ENCODE data around the gene EGFL7.

The EGFL7 gene

GRCh38 chr9:136625101-136626065, 37.3 kb upstream of the EGFL7 start:
- DNase-seq: no peak

- DNase-seq: no peak
Measured at GRCh38 chr9:136626066-136626725, 36.5 kb upstream of the EGFL7 start.

DNA sequence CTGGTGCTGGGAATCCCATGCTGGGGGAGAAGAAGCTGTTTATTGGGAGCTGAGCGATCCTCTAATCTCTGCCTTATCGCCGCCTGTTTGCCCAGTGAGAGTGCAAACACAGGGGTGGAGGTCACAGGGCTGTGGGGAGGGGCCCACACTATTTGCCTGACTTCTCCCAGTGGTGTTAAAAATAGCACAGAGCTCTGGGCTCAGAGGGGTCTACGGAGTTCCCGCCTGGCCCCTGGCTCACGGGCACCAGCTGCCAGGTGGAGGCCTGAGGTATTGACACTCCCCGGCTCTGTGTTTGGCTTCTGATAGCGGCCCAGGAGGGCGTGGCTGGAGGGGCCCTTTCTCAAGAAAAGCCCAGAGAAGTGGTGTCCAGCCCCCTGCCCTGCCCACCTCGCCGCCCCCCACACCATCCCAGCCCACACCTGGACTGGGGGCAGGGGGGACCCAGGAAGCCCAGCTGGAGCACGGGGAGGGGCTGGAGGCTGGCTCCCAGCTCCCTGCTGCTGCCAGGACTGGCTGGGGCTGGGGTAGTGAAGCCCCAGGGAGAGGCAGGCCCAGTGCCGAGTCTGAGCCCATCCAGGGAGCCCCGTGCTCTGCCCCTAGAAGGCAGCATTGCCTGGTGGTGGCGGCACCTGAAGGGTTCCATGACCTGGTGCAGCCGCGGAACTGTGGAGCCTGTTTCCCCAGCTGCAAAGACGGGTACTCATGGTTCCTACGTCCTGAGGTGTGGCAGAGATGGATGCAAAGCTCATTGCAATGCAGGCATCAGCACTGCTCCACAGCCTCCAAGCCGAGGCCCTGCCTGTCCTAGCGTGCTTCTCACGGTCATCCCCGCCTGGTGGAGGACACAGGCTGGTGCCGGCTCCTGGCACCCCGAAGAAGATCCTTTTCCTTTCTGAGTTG, 35.7 kb upstream of the EGFL7 start:
- DNase-seq: no peak

DNA sequence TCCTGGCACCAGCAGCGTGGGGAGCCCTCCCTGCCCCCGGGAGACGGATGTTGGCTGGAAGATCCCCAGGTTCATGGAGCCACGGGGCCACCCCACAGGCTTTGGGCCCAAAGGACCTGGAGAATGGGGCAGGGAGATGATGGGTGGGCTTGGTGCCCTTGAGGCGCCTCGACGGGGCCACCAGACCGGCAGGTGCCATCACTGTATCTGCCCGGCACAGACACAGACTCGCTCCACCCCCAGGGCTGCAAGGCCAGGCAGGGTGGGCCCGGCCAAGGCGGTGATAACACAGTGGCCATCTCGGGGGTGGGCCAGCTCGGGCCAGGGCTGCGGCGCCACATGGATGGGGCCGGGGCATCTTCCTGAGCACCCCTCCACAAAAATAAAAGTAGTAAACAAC, 35.0 kb upstream of the EGFL7 start:
- no peak for DNase-seq

GRCh38 chr9:136628268-136628667, 34.4 kb upstream of the EGFL7 start:
- no peak for DNase-seq

GRCh38 chr9:136629001-136629878, 33.5 kb upstream of the EGFL7 start:
- DNase-seq: no peak

GRCh38 chr9:136629879-136630661, 32.6 kb upstream of the EGFL7 start:
- DNase-seq: peak; percentile 60 to 74

GRCh38 chr9:136630662-136630992, 32.1 kb upstream of the EGFL7 start:
- no peak for DNase-seq

DNA sequence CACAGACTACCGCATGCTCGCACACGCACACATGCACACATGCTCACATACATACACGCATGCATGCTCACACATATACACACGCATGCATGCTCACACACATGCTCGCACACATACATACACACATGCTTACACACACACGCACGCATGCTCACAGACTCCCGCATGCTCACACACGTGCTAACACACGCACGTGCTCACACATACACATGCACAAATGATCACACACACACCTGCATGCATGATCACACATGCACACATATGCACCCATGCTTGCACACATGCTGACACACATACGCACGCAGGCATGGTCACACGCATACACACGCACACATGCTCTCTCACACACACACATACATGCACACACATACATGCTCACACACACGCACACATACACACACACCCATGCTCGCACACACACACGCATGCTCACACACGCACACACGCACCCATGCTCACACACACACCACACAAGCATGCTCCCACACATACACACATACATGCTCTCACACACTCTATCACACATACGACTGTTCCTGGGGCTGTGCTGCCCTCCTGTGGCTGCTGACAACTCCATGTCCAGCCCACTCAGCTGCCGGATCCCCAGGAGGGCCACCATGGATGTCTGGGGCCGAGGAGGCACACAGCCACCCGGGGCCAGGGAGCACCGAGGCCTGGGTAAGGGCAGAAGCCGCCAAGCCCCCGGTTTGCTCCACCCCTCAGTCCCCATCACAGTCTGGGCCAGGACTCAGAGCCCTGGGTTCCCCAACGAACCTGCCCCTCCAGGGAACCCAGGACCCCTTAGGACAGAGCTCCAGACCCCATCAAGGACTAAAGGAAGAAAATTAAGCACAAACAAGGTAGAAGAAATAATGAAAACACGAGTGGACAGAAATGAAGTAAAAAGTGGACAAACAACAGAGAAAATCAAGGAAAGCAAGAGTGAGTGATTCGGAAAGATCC, 31.4 kb upstream of the EGFL7 start:
- DNase-seq: peak; percentile 85 to 87

- DNase-seq: peak; percentile 51 to 54
Measured at GRCh38 chr9:136632072-136632471, 30.6 kb upstream of the EGFL7 start.

DNA sequence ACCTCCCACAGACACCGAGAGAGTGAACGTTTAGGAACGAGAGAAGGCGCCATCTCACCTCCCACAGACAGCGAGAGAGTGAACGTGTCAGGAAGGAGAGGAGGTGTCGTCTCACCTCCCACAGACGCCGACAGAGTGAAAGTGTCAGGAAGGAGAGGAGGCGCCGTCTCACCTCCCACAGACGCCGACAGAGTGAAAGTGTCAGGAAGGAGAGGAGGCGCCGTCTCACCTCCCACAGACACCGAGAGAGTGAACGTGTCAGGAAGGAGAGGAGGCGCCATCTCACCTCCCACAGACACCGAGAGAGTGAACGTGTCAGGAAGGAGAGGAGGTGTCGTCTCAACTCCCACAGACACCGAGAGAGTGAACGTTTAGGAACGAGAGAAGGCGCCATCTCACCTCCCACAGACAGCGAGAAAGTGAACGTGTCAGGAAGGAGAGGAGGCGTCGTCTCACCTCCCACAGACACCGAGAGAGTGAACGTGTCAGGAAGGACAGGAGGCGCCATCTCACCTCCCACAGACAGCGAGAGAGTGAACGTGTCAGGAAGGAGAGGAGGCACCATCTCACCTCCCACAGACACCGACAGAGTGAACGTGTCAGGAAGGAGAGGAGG, 30.1 kb upstream of the EGFL7 start:
- peak in 1 of 2 donors; percentile 34 for DNase-seq

DNA sequence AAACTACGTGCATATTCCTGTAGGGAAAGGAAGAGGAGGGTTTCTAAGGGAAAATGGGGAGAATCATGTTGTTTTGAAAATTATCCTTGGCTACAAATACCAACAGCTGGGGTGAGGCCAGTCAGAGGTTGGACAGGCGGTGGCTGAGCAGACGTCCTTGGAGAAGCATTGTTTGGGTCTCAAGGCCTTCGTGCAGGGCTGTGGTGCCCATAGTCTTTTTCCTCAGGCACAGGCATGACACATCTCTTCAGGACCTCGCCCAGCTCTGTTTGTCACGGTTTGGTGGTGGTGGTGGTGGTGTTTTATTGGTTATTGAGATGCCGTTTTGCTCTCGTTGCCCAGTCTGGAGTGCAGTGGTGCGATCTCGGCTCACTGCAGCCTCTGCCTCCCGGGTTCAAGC, 27.8 kb upstream of the EGFL7 start:
- no peak for DNase-seq

DNA sequence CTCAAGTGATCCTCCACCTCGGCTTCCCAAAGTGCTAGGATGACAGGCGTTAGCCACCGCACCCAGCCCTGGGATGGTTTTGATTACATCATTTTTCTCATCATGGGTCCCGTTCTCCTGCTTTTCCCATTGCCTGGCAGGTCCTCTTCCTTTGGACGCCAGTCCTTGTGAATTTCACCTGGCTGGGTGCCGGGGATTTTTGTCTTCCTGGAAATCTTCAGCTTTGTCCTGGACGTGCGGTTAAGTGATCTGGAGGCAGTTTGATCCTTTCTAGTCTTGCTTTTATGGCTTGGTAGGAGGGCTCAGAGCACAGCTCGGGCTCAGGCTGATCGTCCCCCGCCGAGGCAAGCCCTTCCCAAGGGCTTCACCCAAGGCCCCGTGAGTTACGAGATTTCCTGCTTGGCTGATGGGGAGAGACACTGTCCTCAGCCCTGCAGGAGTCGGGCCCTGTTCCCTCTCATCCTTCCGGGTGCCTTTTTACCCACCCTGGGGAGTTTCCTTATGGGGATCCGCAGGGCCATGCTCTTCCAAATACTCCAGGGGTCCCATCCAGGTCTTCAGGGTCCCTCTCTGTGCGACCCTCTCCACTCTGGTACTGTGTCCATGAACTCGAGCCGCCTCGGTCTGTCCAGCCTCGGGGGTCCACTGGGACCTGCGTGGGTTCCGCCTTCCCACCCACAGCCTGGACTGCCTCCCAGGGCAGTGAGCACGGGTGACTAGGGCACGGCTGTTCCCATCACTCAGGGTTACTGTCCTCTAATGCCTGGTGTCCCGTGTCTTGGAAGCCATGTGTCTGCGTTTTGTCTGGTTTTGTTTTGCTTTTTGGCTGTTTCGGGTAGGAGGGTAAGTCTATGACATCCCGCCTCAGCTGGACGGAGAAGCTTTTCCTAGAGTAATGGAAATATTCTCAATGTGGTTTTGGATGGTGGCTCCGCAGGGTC, 22.3 kb upstream of the EGFL7 start:
- DNase-seq: no peak

GRCh38 chr9:136642439-136642921, 20.2 kb upstream of the EGFL7 start:
- no peak for DNase-seq

GRCh38 chr9:136643596-136644342, 18.9 kb upstream of the EGFL7 start:
- DNase-seq: peak in 1 of 2 donors; percentile 55

DNA sequence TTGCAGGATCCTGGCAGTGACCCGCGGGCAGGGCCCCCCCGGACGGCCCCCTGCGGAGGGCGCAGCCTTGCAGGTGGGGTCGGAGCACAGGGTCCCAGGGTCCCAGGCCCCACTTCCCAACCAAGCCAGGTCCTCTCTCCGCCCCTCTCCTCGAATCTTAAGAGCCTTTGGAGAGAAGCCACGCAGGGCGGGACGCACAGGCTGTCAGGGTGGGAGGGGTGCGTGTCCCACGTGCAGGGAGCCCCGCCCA, 18.4 kb upstream of the EGFL7 start:
- DNase-seq: no peak

- peak; percentile 71 to 84 for DNase-seq
Measured at GRCh38 chr9:136644593-136645351, 17.9 kb upstream of the EGFL7 start.

Data from CD4-positive, alpha-beta T cell treated with Interleukin-4 for 1 hour (primary cell).